GM23248 (cell line): Measurements from ENCODE around the gene MGST3. TPM values are rescaled to one million over a fixed set of nuclear protein-coding genes. Genes with fewer than 3 reads are reported as not detected.
"Not testable (repeated sequence)": the region's sequence is repeated elsewhere in the genome, so short reads cannot be mapped to it uniquely, and the experiment has no call there.

Experiments used
- DNase-seq: peaks from one replicate; pipeline ENCODE4 v3.0.0-alpha.2; 2015
- H2AFZ ChIP-seq: fragments of 200-600 bp; sonication (generic); 2 replicates; pipeline ENCODE4 v1.6.1; 2016; ENCODE audit warnings: antibody characterized with exemption
- H3F3A ChIP-seq: fragments of 200-600 bp; sonication (generic); 2 replicates; pipeline ENCODE4 v1.6.1; 2016; ENCODE audit warnings: mild to moderate bottlenecking, antibody characterized with exemption, mixed run types; ENCODE audit not compliant: insufficient read depth
- H3K27ac ChIP-seq: fragments of 200-600 bp; sonication (generic); 2 replicates; pipeline ENCODE4 v1.5.1; 2016; ENCODE audit warnings: mild to moderate bottlenecking
- H3K27me3 ChIP-seq: fragments of 200-600 bp; sonication (generic); replicated peaks from 2 replicates; pipeline ENCODE4 v1.6.1; 2016; ENCODE audit warnings: mild to moderate bottlenecking; ENCODE audit not compliant: insufficient read depth
- H3K36me3 ChIP-seq: fragments of 200-600 bp; sonication (generic); 2 replicates; pipeline ENCODE4 v1.6.1; 2016; ENCODE audit warnings: low read depth, mild to moderate bottlenecking
- H3K4me1 ChIP-seq: fragments of 200-600 bp; sonication (generic); 2 replicates; pipeline ENCODE4 v1.6.1; 2016; ENCODE audit warnings: mild to moderate bottlenecking; ENCODE audit not compliant: insufficient read depth
- H3K4me2 ChIP-seq: fragments of 200-600 bp; sonication (generic); one replicate; pipeline ENCODE4 v1.6.1; 2016; ENCODE audit warnings: mild to moderate bottlenecking; ENCODE audit not compliant: unreplicated experiment
- H3K4me3 ChIP-seq: fragments of 200-600 bp; sonication (generic); 2 replicates; pipeline ENCODE4 v1.5.1; 2016; ENCODE audit warnings: mild to moderate bottlenecking
- H3K79me2 ChIP-seq: fragments of 200-600 bp; sonication (generic); 2 replicates; pipeline ENCODE4 v1.6.1; 2016; ENCODE audit warnings: mild to moderate bottlenecking; ENCODE audit not compliant: insufficient read depth
- H3K9ac ChIP-seq: fragments of 200-600 bp; sonication (generic); 2 replicates; pipeline ENCODE4 v1.6.1; 2016; ENCODE audit warnings: mild to moderate bottlenecking
- H3K9me2 ChIP-seq: fragments of 200-600 bp; sonication (generic); 2 replicates; pipeline ENCODE4 v1.6.1; 2016; ENCODE audit warnings: mixed run types, mild to moderate bottlenecking, moderate library complexity; ENCODE audit not compliant: insufficient read depth
- H3K9me3 ChIP-seq: fragments of 200-600 bp; sonication (generic); one replicate; pipeline ENCODE4 v1.6.1; 2017; ENCODE audit warnings: low read depth
- H4K20me1 ChIP-seq: fragments of 200-600 bp; sonication (generic); 2 replicates; pipeline ENCODE4 v1.6.0; 2016; ENCODE audit not compliant: insufficient read depth
- EZH2 ChIP-seq: fragments of 200-600 bp; sonication (generic); IDR thresholded peaks from 2 replicates; pipeline ENCODE4 v1.6.1; 2018; ENCODE audit warnings: antibody characterized with exemption, mild to moderate bottlenecking; ENCODE audit not compliant: insufficient read depth, poor library complexity, severe bottlenecking
- EZH2phosphoT487 ChIP-seq: fragments of 200-600 bp; sonication (generic); IDR thresholded peaks from 2 replicates; pipeline ENCODE4 v1.6.1; 2018; ENCODE audit warnings: antibody characterized with exemption, moderate library complexity, mild to moderate bottlenecking, low read depth; ENCODE audit not compliant: insufficient read depth
- WGBS, 2 experiments: methylation state at CpG; one replicate each; pipeline ENCODE4 v1.1.6; 2015 to 2017; ENCODE audit warnings: low lambda C conversion rate in 2 of 2, low coverage in 1 of 2; ENCODE audit errors: missing lambda C conversion rate in 2 of 2; 5-methylcytosine and 5-hydroxymethylcytosine counted together
- in situ Hi-C: fragments of 300-500 bp; cut with MboI; formaldehyde crosslinking; loops from 2 replicates; pipeline ENCODE4 v1.15.0; 2020
- polyA plus RNA-seq: library from polyadenylated mRNA; unstranded; fragments of >200 nt; fragmentation: Nextera tagmentation; extraction: Ambion mirVana; gene quantifications from 2 replicates; pipeline ENCODE4 v1.2.1, GENCODE V29; 2016
- total RNA-seq: library from RNA; depleted of rRNA; stranded (reverse); fragments of >200 nt; shearing (Covaris generic); gene quantifications from 2 replicates; pipeline ENCODE4 v1.2.3, GENCODE V29; 2014

Gene MGST3
- total and polyA plus RNA-seq, 2 experiments from 2014 or later, result 186 to 389 TPM

- TF ChIP-seq EZH2, result no peak
- no peak for TF ChIP-seq EZH2phosphoT487
- H3F3A ChIP-seq, result peaks cover 10% of the 10 kb centered on the region; the same call in 1 of the 2 replicates
- H3K4me2 ChIP-seq, result no peak overlapping the region
- no peak overlapping the region for H3K4me3 ChIP-seq
- in situ Hi-C loops, result no loop called here
- H3K9me3 ChIP-seq, result no peaks in the 10 kb centered on the region
- WGBS, 2 experiments, result 95 to 100% methylated on average over 1 of the region's 1 CpG
- H3K79me2 ChIP-seq, result peaks cover 55% of the 10 kb centered on the region
- H3K9ac ChIP-seq, result no peak overlapping the region
- no peaks in the 10 kb centered on the region for H3K9me2 ChIP-seq
- H4K20me1 ChIP-seq, result peaks cover 5% of the 10 kb centered on the region; the same call in 1 of the 2 replicates
- no peaks in the 10 kb centered on the region for H3K27me3 ChIP-seq
- H3K4me1 ChIP-seq, result peaks cover 8% of the 10 kb centered on the region
- no peak for DNase-seq
- no peak overlapping the region for H2AFZ ChIP-seq
- H3K36me3 ChIP-seq, result peaks cover 74% of the 10 kb centered on the region
- no peak overlapping the region for H3K27ac ChIP-seq
Observed at GRCh38 chr1:165679282-165680036, 48.4 kb downstream of the MGST3 start.

- Histone ChIP-seq H3K4me1 (peaks cover 8% of the 10 kb centered on the region), H3K36me3 (peaks cover 77% of the 10 kb centered on the region), H3K9ac (no peak overlapping the region), H2AFZ (no peak overlapping the region), H3K4me2 (no peak overlapping the region), H3K9me3 (no peaks in the 10 kb centered on the region), H3K4me3 (no peak overlapping the region), H3K9me2 (no peaks in the 10 kb centered on the region), H3K79me2 (peaks cover 62% of the 10 kb centered on the region), H3F3A (peaks cover 10% of the 10 kb centered on the region; the same call in 1 of the 2 replicates), H3K27me3 (no peaks in the 10 kb centered on the region), H4K20me1 (peaks cover 8% of the 10 kb centered on the region; the same call in 1 of the 2 replicates), H3K27ac (no peak overlapping the region)
- WGBS, 2 experiments, result 51 to 52% methylated on average over 2 of the region's 2 CpGs
- in situ Hi-C loops, result no loop called here
- no peak for TF ChIP-seq EZH2phosphoT487
- TF ChIP-seq EZH2, result no peak
- no peak for DNase-seq
Observed at GRCh38 chr1:165680303-165680702, 49.3 kb downstream of the MGST3 start.

GRCh38 chr1:165680773-165681172, 49.7 kb downstream of the MGST3 start:
- H3K9ac ChIP-seq, H3K27me3 ChIP-seq, DNase-seq, H4K20me1 ChIP-seq, H3K9me2 ChIP-seq, H3K4me2 ChIP-seq, H3K4me1 ChIP-seq, H3K4me3 ChIP-seq, H3K9me3 ChIP-seq, in situ Hi-C loops, H2AFZ ChIP-seq, H3K27ac ChIP-seq: not testable (repeated sequence)
- H3F3A ChIP-seq, result peaks cover 10% of the 10 kb centered on the region; the same call in 1 of the 2 replicates
- peaks cover 64% of the 10 kb centered on the region for H3K79me2 ChIP-seq
- 97 to 98% methylated on average over 4 of the region's 4 CpGs for WGBS, 2 experiments
- H3K36me3 ChIP-seq, result peaks cover 76% of the 10 kb centered on the region

GRCh38 chr1:165683848-165684485, 52.9 kb downstream of the MGST3 start:
- Histone ChIP-seq H3F3A (peaks cover 4% of the 10 kb centered on the region; the same call in 1 of the 2 replicates), H3K9me3 (no peaks in the 10 kb centered on the region), H3K9ac (no peak overlapping the region), H2AFZ (no peak overlapping the region), H3K36me3 (peaks cover 72% of the 10 kb centered on the region), H3K27me3 (no peaks in the 10 kb centered on the region), H3K4me2 (no peak overlapping the region), H3K4me1 (peaks cover under 1% of the 10 kb centered on the region; the same call in 1 of the 2 replicates), H3K4me3 (no peak overlapping the region), H3K9me2 (no peaks in the 10 kb centered on the region), H4K20me1 (peaks cover 10% of the 10 kb centered on the region; the same call in 1 of the 2 replicates), H3K27ac (no peak overlapping the region), H3K79me2 (peaks cover 88% of the 10 kb centered on the region)
- no peak for TF ChIP-seq EZH2
- TF ChIP-seq EZH2phosphoT487, result no peak
- no peak for DNase-seq
- 42 to 50% methylated on average over 1 of the region's 1 CpG for WGBS, 2 experiments
- in situ Hi-C loops, result no loop called here
